CD14-positive monocyte (primary cell): Measurements from ENCODE around the gene EBF3. TPM values are rescaled to one million over a fixed set of nuclear protein-coding genes. Genes with fewer than 3 reads are reported as not detected.
A peak's percentile ranks its signal among the peaks of the same experiment; 100 is the strongest.

ENCODE experiments used
- DNase-seq, 3 donors: peaks; one replicate each; pipeline ENCODE4 v3.0.0-alpha.2; 2011 to 2022
- H2AFZ ChIP-seq: 2 replicates; pipeline ENCODE4 v1.6.0; 2012; ENCODE audit warnings: mild to moderate bottlenecking, low read depth, low read length, inconsistent platforms; ENCODE audit not compliant: insufficient read depth, poor library complexity, severe bottlenecking
- H3K27ac ChIP-seq, 2 donors: 1 replicate in 1 of 2; 2 replicates in 1 of 2; pipeline ENCODE4 v1.5.1; 2012 to 2013; ENCODE audit warnings: low read length in 2 of 2, control low read depth in 1 of 2, inconsistent platforms in 1 of 2, low read depth in 1 of 2, mild to moderate bottlenecking in 1 of 2
- H3K27me3 ChIP-seq, 2 donors: one replicate each; pipeline versions ENCODE4 v1.6.0 to v1.6.1; 2011 to 2013; ENCODE audit warnings: low read length in 2 of 2; ENCODE audit not compliant: control insufficient read depth in 2 of 2, insufficient read depth in 2 of 2
- H3K36me3 ChIP-seq, 2 donors: replicated peaks in 1 of 2; 1 replicate in 1 of 2; 2 replicates in 1 of 2; pipeline versions ENCODE4 v1.5.1 to v1.6.1; 2012 to 2013; ENCODE audit warnings: low read length in 2 of 2, control low read depth in 1 of 2, inconsistent platforms in 1 of 2, mild to moderate bottlenecking in 1 of 2; ENCODE audit not compliant: insufficient read depth in 2 of 2, control insufficient read depth in 1 of 2
- H3K4me1 ChIP-seq, 2 donors: 1 replicate in 1 of 2; 2 replicates in 1 of 2; pipeline versions ENCODE4 v1.5.1 to v1.6.1; 2012 to 2013; ENCODE audit warnings: low read length in 2 of 2, control low read depth in 1 of 2, inconsistent platforms in 1 of 2, mild to moderate bottlenecking in 1 of 2, moderate library complexity in 1 of 2; ENCODE audit not compliant: insufficient read depth in 2 of 2, control insufficient read depth in 1 of 2
- H3K4me2 ChIP-seq: replicated peaks from 2 replicates; pipeline ENCODE3; 2012; ENCODE audit warnings: low read length, moderate library complexity, mild to moderate bottlenecking; ENCODE audit not compliant: poor library complexity, severe bottlenecking; ENCODE audit errors: extremely low read depth
- H3K4me3 ChIP-seq, 3 experiments: fragments of 200-600 bp in 1 of 3; sonication (generic) in 1 of 3; replicated peaks in 1 of 3; 1 replicate in 2 of 3; 2 replicates in 1 of 3; pipeline ENCODE4 v1.5.1; 2011 to 2013; ENCODE audit warnings: low read length in 3 of 3, mild to moderate bottlenecking in 3 of 3, control low read depth in 2 of 3, low read depth in 2 of 3, inconsistent platforms in 1 of 3, moderate library complexity in 1 of 3
- H3K79me2 ChIP-seq: 2 replicates; pipeline ENCODE4 v1.6.0; 2012; ENCODE audit warnings: mild to moderate bottlenecking, control low read depth, inconsistent platforms, low read length, moderate library complexity; ENCODE audit not compliant: insufficient read depth
- H3K9ac ChIP-seq: 2 replicates; pipeline ENCODE4 v1.6.0; 2017; ENCODE audit warnings: low read length, mild to moderate bottlenecking; ENCODE audit not compliant: insufficient read depth, poor library complexity, severe bottlenecking
- H3K9me3 ChIP-seq, 2 donors: replicated peaks in 1 of 2; 1 replicate in 1 of 2; 2 replicates in 1 of 2; pipeline versions ENCODE4 v1.5.1 to v1.6.1; 2012 to 2013; ENCODE audit warnings: low read length in 2 of 2, control low read depth in 1 of 2; ENCODE audit not compliant: control insufficient read depth in 1 of 2, insufficient read depth in 1 of 2
- H4K20me1 ChIP-seq: 2 replicates; pipeline ENCODE4 v1.6.0; 2012; ENCODE audit warnings: mild to moderate bottlenecking, low read length, control low read depth, moderate library complexity; ENCODE audit not compliant: insufficient read depth
- H3K27ac Mint-ChIP-seq, 7 donors: one replicate each; pipeline ENCODE4 v1.8.0; 2020; ENCODE audit warnings: mild to moderate bottlenecking in 7 of 7, mixed read lengths in 7 of 7, moderate library complexity in 6 of 7, inconsistent platforms in 2 of 7
- H3K27me3 Mint-ChIP-seq, 3 donors: one replicate each; pipeline ENCODE4 v1.8.0; 2021 to 2022; ENCODE audit warnings: low read depth in 3 of 3, mild to moderate bottlenecking in 3 of 3, mixed read lengths in 3 of 3, moderate library complexity in 3 of 3, inconsistent platforms in 1 of 3
- H3K36me3 Mint-ChIP-seq, 2 donors: one replicate each; pipeline ENCODE4 v1.8.0; 2020; ENCODE audit warnings: mixed read lengths in 2 of 2, inconsistent platforms in 1 of 2, mild to moderate bottlenecking in 1 of 2
- H3K4me1 Mint-ChIP-seq: one replicate; pipeline ENCODE4 v1.8.0; 2020; ENCODE audit warnings: mild to moderate bottlenecking, mixed read lengths
- H3K4me3 Mint-ChIP-seq, 2 donors: one replicate each; pipeline ENCODE4 v1.8.0; 2020; ENCODE audit warnings: mild to moderate bottlenecking in 2 of 2, mixed read lengths in 2 of 2, moderate library complexity in 1 of 2
- H3K9me3 Mint-ChIP-seq, 7 donors: one replicate each; pipeline ENCODE4 v1.8.0; 2020 to 2022; ENCODE audit warnings: mixed read lengths in 7 of 7, mild to moderate bottlenecking in 6 of 7, moderate library complexity in 6 of 7, inconsistent platforms in 2 of 7
- CTCF ChIP-seq: fragments of 200-600 bp; IDR thresholded peaks from one replicate; pipeline ENCODE4 v1.8.0; 2022; ENCODE audit warnings: antibody characterized with exemption, mild to moderate bottlenecking
- WGBS: methylation state at CpG from one replicate; pipeline ENCODE4 v1.1.5; 2013; ENCODE audit warnings: missing lambda C conversion rate; ENCODE audit not compliant: insufficient coverage; 5-methylcytosine and 5-hydroxymethylcytosine counted together
- intact Hi-C, 2 donors: fragments of 100-400 bp; cut with micrococcal nuclease; formaldehyde crosslinking; loops; one replicate each; pipeline versions ENCODE4 v1.15.0 to v1.15.1; 2023
- polyA plus RNA-seq, 3 donors: library from polyadenylated mRNA; depleted of rRNA in 1 of 3; unstranded in 2 of 3; stranded (reverse) in 1 of 3; fragments of 300-500 nt in 2 of 3; fragments of >200 nt in 1 of 3; fragmentation: Illumina TruSeq in 2 of 3; gene quantifications; 1 replicate in 2 of 3; 2 replicates in 1 of 3; pipeline ENCODE4 v1.2.3, GENCODE V29; 2012 to 2021

Gene EBF3
- polyA plus RNA-seq, 3 donors: not detected

- Mint-ChIP-seq H3K4me1 (no peaks in the 10 kb centered on the region), H3K36me3 (no peaks in the 10 kb centered on the region), H3K27me3 (peaks cover 2 to 3% (median 2%) of the 10 kb centered on the region in 3 donors), H3K4me3 (no peak overlapping the region), H3K9me3 (peaks cover 0 to 2% (median 0%) of the 10 kb centered on the region in 7 donors), H3K27ac (peak overlapping the region in 1 of 7 donors; percentile 46)
- Histone ChIP-seq H3K79me2 (no peaks in the 10 kb centered on the region), H3K36me3 (no peaks in the 10 kb centered on the region), H3K4me3 (no peak overlapping the region), H3K4me2 (no peak overlapping the region), H3K27me3 (no peaks in the 10 kb centered on the region), H3K4me1 (no peaks in the 10 kb centered on the region), H4K20me1 (no peaks in the 10 kb centered on the region), H2AFZ (no peak overlapping the region), H3K27ac (no peak overlapping the region), H3K9ac (no peak overlapping the region), H3K9me3 (no peaks in the 10 kb centered on the region)
- no peak for TF ChIP-seq CTCF
- intact Hi-C loops: no loop called here
- WGBS: 95% methylated on average over 26 of the region's 28 CpGs
- no peak for DNase-seq
Measured at GRCh38 chr10:129909531-129910256, 54.4 kb downstream of the EBF3 start.

- no peak overlapping the region for H3K4me3 Mint-ChIP-seq
Measured at GRCh38 chr10:129909080-129909479, 55.0 kb downstream of the EBF3 start.

More at GRCh38 chr10:129909080-129909479, 55.0 kb downstream of the EBF3 start:
- H3K79me2 ChIP-seq: no peaks in the 10 kb centered on the region
- Mint-ChIP-seq H3K27ac (peak overlapping the region in 1 of 7 donors; percentile 46), H3K36me3 (no peaks in the 10 kb centered on the region), H3K27me3 (peaks cover 2 to 3% (median 2%) of the 10 kb centered on the region in 3 donors), H3K9me3 (peaks cover 0 to 2% (median 0%) of the 10 kb centered on the region in 7 donors), H3K4me1 (no peaks in the 10 kb centered on the region)
- H3K27ac ChIP-seq: no peak overlapping the region
- H3K4me1 ChIP-seq: no peaks in the 10 kb centered on the region
- H3K9ac ChIP-seq: no peak overlapping the region
- intact Hi-C loops: no loop called here
- no peaks in the 10 kb centered on the region for H3K27me3 ChIP-seq
- no peak overlapping the region for H2AFZ ChIP-seq
- H3K4me3 ChIP-seq: no peak overlapping the region
- no peaks in the 10 kb centered on the region for H4K20me1 ChIP-seq
- no peak overlapping the region for H3K4me2 ChIP-seq
- DNase-seq: no peak
- no peaks in the 10 kb centered on the region for H3K36me3 ChIP-seq
- no peaks in the 10 kb centered on the region for H3K9me3 ChIP-seq
- WGBS: 42% methylated on average over 2 of the region's 3 CpGs
- no peak for TF ChIP-seq CTCF
